ENCODE measurements around the gene OR1L6. TPM values are rescaled to one million over a fixed set of nuclear protein-coding genes. Genes with fewer than 3 reads are reported as not detected.

OR1L6 gene
- total RNA-seq, 4 donors from 2014 or later = not detected

- no peaks in the 10 kb centered on the region for H3K36me3 ChIP-seq
- H3K27me3 ChIP-seq = no peaks in the 10 kb centered on the region
- intact Hi-C loops (cut with DNase I; ENCODE audit: low total_unique reads) (no loop called here), in situ Hi-C loops (cut with MboI; ENCODE audit: low pct_ligation_motif_present in 1 of 4, low pct_unique_long_range_greater_than_20kb in 1 of 4, low sequenced_read_pairs in 3 of 4) (no loop called here)
- H3K9me3 ChIP-seq = peaks cover 31 to 37% of the 10 kb centered on the region in 2 donors
- no peak for DNase-seq
- no peak within 1 kb of the TSS for H3K27ac ChIP-seq
- no peak for TF ChIP-seq CTCF (IDR thresholded peaks at IDR 0.05)
- TF ChIP-seq POLR2A (IDR thresholded peaks at IDR 0.05) = no peak
- no peak for TF ChIP-seq POLR2AphosphoS5 (IDR thresholded peaks at IDR 0.05)
- no peak for TF ChIP-seq EP300 (IDR thresholded peaks at IDR 0.05; ENCODE audit: low read depth)
- 79 to 90% methylated on average over 1 of the region's 1 CpG for WGBS, 2 donors (ENCODE audit: low coverage in 1 of 2)
- H3K4me1 ChIP-seq = no peaks in the 10 kb centered on the region
- H3K4me3 ChIP-seq = no peak within 1 kb of the TSS
Observed at GRCh38 chr9:122723690-122724089, 18.4 kb upstream of the OR1L6 start, which contains the start of gene OR1L4. OR1L4 (plus strand) TSS chr9:122723990; CDS start chr9:122723990, 0 bp downstream.

- Histone ChIP-seq H3K4me1 (no peaks in the 10 kb centered on the region), H3K36me3 (no peaks in the 10 kb centered on the region), H3K4me3 (no peak overlapping the region), H3K9me3 (peaks cover 7 to 8% of the 10 kb centered on the region in 2 donors), H3K27me3 (no peaks in the 10 kb centered on the region), H3K27ac (no peak overlapping the region)
- 40 to 50% methylated on average over 2 of the region's 2 CpGs for WGBS, 2 donors (ENCODE audit: low coverage in 1 of 2)
- intact Hi-C loops (cut with DNase I; ENCODE audit: low total_unique reads) = loop anchor here (5.0 kb wide), 1 partner anchor 78 kb away; the partner anchor contains the start of gene OR1L3
- in situ Hi-C loops (cut with MboI; ENCODE audit: low pct_ligation_motif_present in 1 of 4, low pct_unique_long_range_greater_than_20kb in 1 of 4, low sequenced_read_pairs in 3 of 4) = no loop called here
- DNase-seq = no peak
- TF ChIP-seq EP300 (IDR thresholded peaks at IDR 0.05; ENCODE audit: low read depth) = no peak
- TF ChIP-seq CTCF (IDR thresholded peaks at IDR 0.05) = no peak
- no peak for TF ChIP-seq POLR2AphosphoS5 (IDR thresholded peaks at IDR 0.05)
Observed at GRCh38 chr9:122754825-122755224, 12.7 kb downstream of the OR1L6 start.

GRCh38 chr9:122767817-122768216 is 25.7 kb downstream of the OR1L6 start:
- in situ Hi-C loops (cut with MboI; ENCODE audit: low pct_ligation_motif_present in 1 of 4, low pct_unique_long_range_greater_than_20kb in 1 of 4, low sequenced_read_pairs in 3 of 4) (no loop called here), intact Hi-C loops (cut with DNase I; ENCODE audit: low total_unique reads) (no loop called here)
- Histone ChIP-seq H3K27me3 (no peaks in the 10 kb centered on the region), H3K9me3 (peaks cover 0 to 15% of the 10 kb centered on the region in 2 donors), H3K4me1 (no peaks in the 10 kb centered on the region), H3K27ac (no peak overlapping the region), H3K4me3 (no peak overlapping the region), H3K36me3 (no peaks in the 10 kb centered on the region)
- TF ChIP-seq CTCF (IDR thresholded peaks at IDR 0.05) = no peak
- TF ChIP-seq EP300 (IDR thresholded peaks at IDR 0.05; ENCODE audit: low read depth) = no peak
- no peak for TF ChIP-seq POLR2A (IDR thresholded peaks at IDR 0.05)
- no peak for TF ChIP-seq POLR2AphosphoS5 (IDR thresholded peaks at IDR 0.05)
- no peak for DNase-seq
- 81% methylated on average over 4 of the region's 4 CpGs; no CpG with 5 or more reads in 1 of the 2 donors for WGBS, 2 donors (ENCODE audit: low coverage in 1 of 2)

- intact Hi-C loops (cut with DNase I; ENCODE audit: low total_unique reads) = no loop called here
- TF ChIP-seq POLR2A (IDR thresholded peaks at IDR 0.05) (no peak), CTCF (IDR thresholded peaks at IDR 0.05) (no peak)
- Histone ChIP-seq H3K36me3 (no peaks in the 10 kb centered on the region), H3K9me3 (no peaks in the 10 kb centered on the region), H3K4me3 (no peak overlapping the region), H3K4me1 (no peaks in the 10 kb centered on the region), H3K27ac (no peak overlapping the region), H3K27me3 (no peaks in the 10 kb centered on the region)
- in situ Hi-C loops (cut with MboI; ENCODE audit: low pct_ligation_motif_present in 1 of 4, low pct_unique_long_range_greater_than_20kb in 1 of 4, low sequenced_read_pairs in 3 of 4) = no loop called here
- WGBS, 2 donors (ENCODE audit: low coverage in 1 of 2) = 68 to 80% methylated on average over 4 to 8 of the region's 8 CpGs
- DNase-seq = no peak
Observed at GRCh38 chr9:122777052-122777451, 34.9 kb downstream of the OR1L6 start.
